Natural killer cell treated with Interleukin-12 subunit alpha and Interleukin-12 subunit beta and Interleukin-15 and Interleukin-18, amount 100 ng/mL, for 72 hours (primary cell): ENCODE data around the gene PPP2R2B. TPM values are rescaled to one million over a fixed set of nuclear protein-coding genes. Genes with fewer than 3 reads are reported as not detected.

Experiments used
- ATAC-seq, 2 donors: fragments of 150-1000 bp; cut with Tn5 transposase in 1 of 2; sonication (Bioruptor Pico), chemical (Tn5 transposase) in 1 of 2; 2 replicates each; pipeline ENCODE4 v1.10.0; 2021
- DNase-seq: peaks from one replicate; pipeline ENCODE4 v3.0.0; 2022; ENCODE audit warnings: low spot score
- H3K27ac Mint-ChIP-seq, 2 donors: 1 replicate in 1 of 2; 2 replicates in 1 of 2; pipeline ENCODE4 v1.8.0; 2022; ENCODE audit warnings: mixed read lengths in 2 of 2, mild to moderate bottlenecking in 1 of 2, moderate library complexity in 1 of 2
- H3K27me3 Mint-ChIP-seq, 2 donors: 1 replicate in 1 of 2; 2 replicates in 1 of 2; pipeline ENCODE4 v1.8.0; 2022; ENCODE audit warnings: mixed read lengths in 2 of 2
- H3K36me3 Mint-ChIP-seq: one replicate; pipeline ENCODE4 v1.8.0; 2022; ENCODE audit warnings: mixed read lengths
- H3K4me1 Mint-ChIP-seq, 2 donors: 1 replicate in 1 of 2; 2 replicates in 1 of 2; pipeline ENCODE4 v1.8.0; 2022; ENCODE audit warnings: low read depth in 2 of 2, mixed read lengths in 2 of 2, mild to moderate bottlenecking in 1 of 2
- H3K4me3 Mint-ChIP-seq: one replicate; pipeline ENCODE4 v1.8.0; 2022; ENCODE audit warnings: mixed read lengths
- H3K9me3 Mint-ChIP-seq: 2 replicates; pipeline ENCODE4 v1.8.0; 2022; ENCODE audit warnings: mixed read lengths
- total RNA-seq, 2 donors: library from RNA; stranded (reverse); gene quantifications; one replicate each; pipeline ENCODE4 v1.2.3, GENCODE V29; 2022

The PPP2R2B gene
- 10 to 100 TPM; 12.6 to 20.0 TPM for total RNA-seq

GRCh38 chr5:146878476-146879172, at the start of gene PPP2R2B:
Gene PPP2R2B, minus strand, starts transcription at chr5:146878757.
- DNase-seq (peak; percentile 78), ATAC-seq (peak; percentile 85 to 91)
- H3K4me1 Mint-ChIP-seq = peaks cover 26 to 33% of the 10 kb centered on the region in 2 donors
- peak within 1 kb of the TSS; percentile 90 for H3K4me3 Mint-ChIP-seq
- peak within 1 kb of the TSS; percentile 31 to 65 for H3K27ac Mint-ChIP-seq
- H3K9me3 Mint-ChIP-seq = no peaks in the 10 kb centered on the region
- H3K27me3 Mint-ChIP-seq = no peaks in the 10 kb centered on the region
- H3K36me3 Mint-ChIP-seq = no peaks in the 10 kb centered on the region

- Mint-ChIP-seq H3K36me3 (peaks cover 9% of the 10 kb centered on the region), H3K27ac (no peak overlapping the region), H3K4me3 (no peak overlapping the region), H3K27me3 (peaks cover 8% of the 10 kb centered on the region in 2 donors), H3K4me1 (peaks cover 0 to 4% of the 10 kb centered on the region in 2 donors), H3K9me3 (no peaks in the 10 kb centered on the region)
- no peak for ATAC-seq
- no peak for DNase-seq
Measured at GRCh38 chr5:146924132-146924531, 45.6 kb upstream of the PPP2R2B start.

GRCh38 chr5:146921225-146921624, 42.7 kb upstream of the PPP2R2B start:
- ATAC-seq (no peak), DNase-seq (no peak)
- Mint-ChIP-seq H3K36me3 (peaks cover 9% of the 10 kb centered on the region), H3K27ac (no peak overlapping the region), H3K27me3 (peaks cover 0 to 4% of the 10 kb centered on the region in 2 donors), H3K4me3 (no peak overlapping the region), H3K9me3 (no peaks in the 10 kb centered on the region), H3K4me1 (peaks cover 4 to 7% of the 10 kb centered on the region in 2 donors)

- Mint-ChIP-seq H3K9me3 (no peaks in the 10 kb centered on the region), H3K27ac (no peak overlapping the region), H3K27me3 (peaks cover 0 to 4% of the 10 kb centered on the region in 2 donors), H3K36me3 (peaks cover 4% of the 10 kb centered on the region), H3K4me1 (peaks cover 12 to 15% of the 10 kb centered on the region in 2 donors), H3K4me3 (no peak overlapping the region)
- no peak for ATAC-seq
- no peak for DNase-seq
Measured at GRCh38 chr5:146920351-146920881, 41.9 kb upstream of the PPP2R2B start.

GRCh38 chr5:146919304-146919703, 40.7 kb upstream of the PPP2R2B start:
- H3K27ac Mint-ChIP-seq = no peak overlapping the region
- peaks cover 17 to 19% of the 10 kb centered on the region in 2 donors for H3K4me1 Mint-ChIP-seq
- H3K4me3 Mint-ChIP-seq = no peak overlapping the region
- DNase-seq (no peak), ATAC-seq (peak; percentile 27 to 45)
- no peaks in the 10 kb centered on the region for H3K36me3 Mint-ChIP-seq
- H3K27me3 Mint-ChIP-seq = peaks cover 0 to 4% of the 10 kb centered on the region in 2 donors
- no peaks in the 10 kb centered on the region for H3K9me3 Mint-ChIP-seq

- Mint-ChIP-seq H3K36me3 (no peaks in the 10 kb centered on the region), H3K9me3 (no peaks in the 10 kb centered on the region), H3K4me1 (peaks cover 17 to 19% of the 10 kb centered on the region in 2 donors), H3K27ac (no peak overlapping the region), H3K27me3 (no peaks in the 10 kb centered on the region), H3K4me3 (no peak overlapping the region)
- ATAC-seq (no peak), DNase-seq (no peak)
Measured at GRCh38 chr5:146917931-146918330, 39.4 kb upstream of the PPP2R2B start.

GRCh38 chr5:146912874-146913273, 34.3 kb upstream of the PPP2R2B start:
- DNase-seq (no peak), ATAC-seq (no peak)
- Mint-ChIP-seq H3K4me3 (no peak overlapping the region), H3K4me1 (peaks cover 17 to 27% of the 10 kb centered on the region in 2 donors), H3K36me3 (no peaks in the 10 kb centered on the region), H3K27ac (no peak overlapping the region), H3K9me3 (no peaks in the 10 kb centered on the region), H3K27me3 (peaks cover 0 to 2% of the 10 kb centered on the region in 2 donors)

GRCh38 chr5:146910239-146910638, 31.7 kb upstream of the PPP2R2B start:
- Mint-ChIP-seq H3K4me1 (peaks cover 3 to 18% of the 10 kb centered on the region in 2 donors), H3K27me3 (peaks cover 0 to 2% of the 10 kb centered on the region in 2 donors), H3K27ac (no peak overlapping the region), H3K36me3 (no peaks in the 10 kb centered on the region), H3K9me3 (no peaks in the 10 kb centered on the region), H3K4me3 (no peak overlapping the region)
- ATAC-seq (no peak), DNase-seq (no peak)

- no peaks in the 10 kb centered on the region for H3K9me3 Mint-ChIP-seq
- peaks cover 0 to 2% of the 10 kb centered on the region in 2 donors for H3K27me3 Mint-ChIP-seq
Measured at GRCh38 chr5:146909255-146910068, 30.9 kb upstream of the PPP2R2B start.

GRCh38 chr5:146906803-146907202, 28.2 kb upstream of the PPP2R2B start:
- no peak for ATAC-seq
- Mint-ChIP-seq H3K9me3 (no peaks in the 10 kb centered on the region), H3K4me3 (no peak overlapping the region), H3K36me3 (no peaks in the 10 kb centered on the region), H3K27ac (no peak overlapping the region), H3K27me3 (peaks cover 0 to 2% of the 10 kb centered on the region in 2 donors), H3K4me1 (peaks cover 0 to 13% of the 10 kb centered on the region in 2 donors)
- DNase-seq = no peak

More at GRCh38 chr5:146909255-146910068, 30.9 kb upstream of the PPP2R2B start:
- no peak for DNase-seq
- Mint-ChIP-seq H3K27ac (peak overlapping the region in 1 of 2 donors; percentile 23), H3K36me3 (no peaks in the 10 kb centered on the region), H3K4me1 (peaks cover 0 to 16% of the 10 kb centered on the region in 2 donors), H3K4me3 (no peak overlapping the region)
- ATAC-seq = no peak

GRCh38 chr5:146904890-146905289, 26.3 kb upstream of the PPP2R2B start:
- H3K36me3 Mint-ChIP-seq = no peaks in the 10 kb centered on the region
- H3K27ac Mint-ChIP-seq = no peak overlapping the region
- no peak for DNase-seq
- peaks cover 0 to 4% of the 10 kb centered on the region in 2 donors for H3K27me3 Mint-ChIP-seq
- peaks cover 0 to 10% of the 10 kb centered on the region in 2 donors for H3K4me1 Mint-ChIP-seq
- H3K4me3 Mint-ChIP-seq = no peak overlapping the region
- no peak for ATAC-seq
- peaks cover 3% of the 10 kb centered on the region for H3K9me3 Mint-ChIP-seq

- Mint-ChIP-seq H3K27ac (no peak overlapping the region), H3K4me3 (no peak overlapping the region), H3K4me1 (peaks cover 0 to 4% of the 10 kb centered on the region in 2 donors), H3K9me3 (peaks cover 3% of the 10 kb centered on the region), H3K27me3 (peaks cover 0 to 4% of the 10 kb centered on the region in 2 donors), H3K36me3 (no peaks in the 10 kb centered on the region)
- ATAC-seq (no peak), DNase-seq (no peak)
Measured at GRCh38 chr5:146903789-146904188, 25.2 kb upstream of the PPP2R2B start.

- Mint-ChIP-seq H3K36me3 (no peaks in the 10 kb centered on the region), H3K27me3 (peaks cover 0 to 4% of the 10 kb centered on the region in 2 donors), H3K4me1 (peaks cover 0 to 4% of the 10 kb centered on the region in 2 donors), H3K27ac (no peak overlapping the region), H3K4me3 (no peak overlapping the region), H3K9me3 (peaks cover 3% of the 10 kb centered on the region)
- ATAC-seq = no peak
- DNase-seq = no peak
Measured at GRCh38 chr5:146902471-146902870, 23.9 kb upstream of the PPP2R2B start.

- Mint-ChIP-seq H3K9me3 (peaks cover 3% of the 10 kb centered on the region), H3K27ac (peak overlapping the region in 1 of 2 donors; percentile 27), H3K4me3 (no peak overlapping the region), H3K27me3 (peaks cover 0 to 4% of the 10 kb centered on the region in 2 donors), H3K4me1 (peaks cover 25 to 29% of the 10 kb centered on the region in 2 donors), H3K36me3 (peaks cover 7% of the 10 kb centered on the region)
- ATAC-seq (no peak), DNase-seq (no peak)
Measured at GRCh38 chr5:146897061-146897460, 18.5 kb upstream of the PPP2R2B start.
